GM21447 (cell line): ENCODE results near the gene PCDHB1.
"Not testable (repeated sequence)": the region's sequence is repeated elsewhere in the genome, so short reads cannot be mapped to it uniquely, and the experiment has no call there.

ENCODE experiments used
- ATAC-seq: cut with Tn5 transposase; IDR thresholded peaks from one replicate; pipeline ENCODE4 v1.9.1; 2021; ENCODE audit not compliant: unreplicated experiment

Gene PCDHB1

GRCh38 chr5:141082228-141082627 lies 31.1 kb downstream of the PCDHB1 start:
- no peak for ATAC-seq

- ATAC-seq, result no peak
Measured at GRCh38 chr5:141084487-141084989, 33.4 kb downstream of the PCDHB1 start.

DNA sequence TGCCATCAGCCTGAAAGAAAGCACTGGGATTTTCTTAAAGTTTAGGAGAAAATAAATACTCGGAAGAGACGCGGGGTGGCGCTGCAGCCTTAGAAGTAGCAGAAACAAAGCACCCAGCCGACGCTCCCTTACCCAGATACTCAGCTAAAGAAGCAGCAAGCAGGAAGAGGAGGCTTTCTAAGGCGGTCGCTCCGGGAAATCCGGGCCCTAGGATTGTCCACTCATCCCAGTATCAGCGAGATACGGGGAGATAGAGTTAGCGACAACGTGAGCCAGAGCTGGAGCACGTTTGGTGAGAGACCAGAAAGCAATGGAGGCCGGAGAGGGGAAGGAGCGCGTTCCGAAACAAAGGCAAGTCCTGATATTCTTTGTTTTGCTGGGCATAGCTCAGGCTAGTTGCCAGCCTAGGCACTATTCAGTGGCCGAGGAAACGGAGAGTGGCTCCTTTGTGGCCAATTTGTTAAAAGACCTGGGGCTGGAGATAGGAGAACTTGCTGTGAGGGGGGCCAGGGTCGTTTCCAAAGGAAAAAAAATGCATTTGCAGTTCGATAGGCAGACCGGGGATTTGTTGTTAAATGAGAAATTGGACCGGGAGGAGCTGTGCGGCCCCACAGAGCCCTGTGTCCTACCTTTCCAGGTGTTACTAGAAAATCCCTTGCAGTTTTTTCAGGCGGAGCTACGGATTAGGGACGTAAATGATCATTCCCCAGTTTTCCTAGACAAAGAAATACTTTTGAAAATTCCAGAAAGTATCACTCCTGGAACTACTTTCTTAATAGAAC lies 43.5 kb downstream of the PCDHB1 start, which contains the start of gene PCDHB2:
Gene PCDHB2 (plus strand): TSS at position 135 of the 782 bp plus-strand sequence. CDS start 176 bp downstream, at position 311.
- ATAC-seq, result no peak

DNA sequence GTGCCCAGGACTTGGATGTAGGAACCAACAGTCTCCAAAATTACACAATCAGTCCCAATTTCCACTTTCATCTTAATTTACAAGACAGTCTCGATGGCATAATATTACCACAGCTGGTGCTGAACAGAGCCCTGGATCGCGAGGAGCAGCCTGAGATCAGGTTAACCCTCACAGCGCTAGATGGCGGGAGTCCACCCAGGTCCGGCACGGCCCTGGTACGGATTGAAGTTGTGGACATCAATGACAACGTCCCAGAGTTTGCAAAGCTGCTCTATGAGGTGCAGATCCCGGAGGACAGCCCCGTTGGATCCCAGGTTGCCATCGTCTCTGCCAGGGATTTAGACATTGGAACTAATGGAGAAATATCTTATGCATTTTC lies 44.1 kb downstream of the PCDHB1 start:
- no peak for ATAC-seq

GRCh38 chr5:141096181-141096580 lies 45.0 kb downstream of the PCDHB1 start:
- ATAC-seq, result not testable (repeated sequence)

DNA sequence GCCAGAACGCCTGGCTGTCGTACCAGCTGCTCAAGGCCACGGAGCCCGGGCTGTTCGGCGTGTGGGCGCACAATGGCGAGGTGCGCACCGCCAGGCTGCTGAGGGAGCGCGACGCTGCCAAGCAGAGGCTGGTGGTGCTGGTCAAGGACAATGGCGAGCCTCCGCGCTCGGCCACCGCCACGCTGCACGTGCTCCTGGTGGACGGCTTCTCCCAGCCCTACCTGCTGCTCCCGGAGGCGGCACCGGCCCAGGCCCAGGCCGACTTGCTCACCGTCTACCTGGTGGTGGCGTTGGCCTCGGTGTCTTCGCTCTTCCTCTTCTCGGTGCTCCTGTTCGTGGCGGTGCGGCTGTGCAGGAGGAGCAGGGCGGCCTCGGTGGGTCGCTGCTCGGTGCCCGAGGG lies 45.4 kb downstream of the PCDHB1 start:
- ATAC-seq, result not testable (repeated sequence)

- no peak for ATAC-seq
Measured at GRCh38 chr5:141100243-141100805, 49.1 kb downstream of the PCDHB1 start, which contains the start of gene PCDHB3. PCDHB3 (plus strand) TSS chr5:141100473; CDS start chr5:141100650, 177 bp downstream.

DNA sequence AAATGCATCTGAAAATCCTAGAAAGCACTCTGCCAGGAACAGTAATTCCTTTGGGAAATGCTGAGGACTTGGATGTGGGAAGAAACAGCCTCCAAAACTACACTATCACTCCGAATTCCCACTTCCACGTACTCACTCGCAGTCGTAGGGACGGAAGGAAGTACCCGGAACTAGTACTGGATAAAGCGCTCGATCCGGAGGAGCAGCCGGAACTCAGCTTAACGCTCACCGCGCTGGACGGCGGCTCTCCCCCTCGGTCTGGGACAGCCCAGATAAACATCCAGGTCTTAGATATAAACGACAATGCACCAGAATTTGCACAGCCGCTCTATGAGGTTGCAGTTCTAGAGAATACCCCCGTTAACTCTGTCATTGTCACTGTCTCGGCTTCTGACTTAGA lies 49.9 kb downstream of the PCDHB1 start:
- no peak for ATAC-seq

- not testable (repeated sequence) for ATAC-seq
Measured at GRCh38 chr5:141102070-141102469, 50.9 kb downstream of the PCDHB1 start.

GRCh38 chr5:141102471-141102870 lies 51.3 kb downstream of the PCDHB1 start:
- ATAC-seq, result not testable (repeated sequence)

- ATAC-seq, result no peak
Measured at GRCh38 chr5:141105350-141105749, 54.2 kb downstream of the PCDHB1 start.
